ENCODE results near the gene CCDC93.
A peak's percentile ranks its signal among the peaks of the same experiment; 100 is the strongest.

CCDC93 gene, protein sequence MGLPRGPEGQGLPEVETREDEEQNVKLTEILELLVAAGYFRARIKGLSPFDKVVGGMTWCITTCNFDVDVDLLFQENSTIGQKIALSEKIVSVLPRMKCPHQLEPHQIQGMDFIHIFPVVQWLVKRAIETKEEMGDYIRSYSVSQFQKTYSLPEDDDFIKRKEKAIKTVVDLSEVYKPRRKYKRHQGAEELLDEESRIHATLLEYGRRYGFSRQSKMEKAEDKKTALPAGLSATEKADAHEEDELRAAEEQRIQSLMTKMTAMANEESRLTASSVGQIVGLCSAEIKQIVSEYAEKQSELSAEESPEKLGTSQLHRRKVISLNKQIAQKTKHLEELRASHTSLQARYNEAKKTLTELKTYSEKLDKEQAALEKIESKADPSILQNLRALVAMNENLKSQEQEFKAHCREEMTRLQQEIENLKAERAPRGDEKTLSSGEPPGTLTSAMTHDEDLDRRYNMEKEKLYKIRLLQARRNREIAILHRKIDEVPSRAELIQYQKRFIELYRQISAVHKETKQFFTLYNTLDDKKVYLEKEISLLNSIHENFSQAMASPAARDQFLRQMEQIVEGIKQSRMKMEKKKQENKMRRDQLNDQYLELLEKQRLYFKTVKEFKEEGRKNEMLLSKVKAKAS

DNA sequence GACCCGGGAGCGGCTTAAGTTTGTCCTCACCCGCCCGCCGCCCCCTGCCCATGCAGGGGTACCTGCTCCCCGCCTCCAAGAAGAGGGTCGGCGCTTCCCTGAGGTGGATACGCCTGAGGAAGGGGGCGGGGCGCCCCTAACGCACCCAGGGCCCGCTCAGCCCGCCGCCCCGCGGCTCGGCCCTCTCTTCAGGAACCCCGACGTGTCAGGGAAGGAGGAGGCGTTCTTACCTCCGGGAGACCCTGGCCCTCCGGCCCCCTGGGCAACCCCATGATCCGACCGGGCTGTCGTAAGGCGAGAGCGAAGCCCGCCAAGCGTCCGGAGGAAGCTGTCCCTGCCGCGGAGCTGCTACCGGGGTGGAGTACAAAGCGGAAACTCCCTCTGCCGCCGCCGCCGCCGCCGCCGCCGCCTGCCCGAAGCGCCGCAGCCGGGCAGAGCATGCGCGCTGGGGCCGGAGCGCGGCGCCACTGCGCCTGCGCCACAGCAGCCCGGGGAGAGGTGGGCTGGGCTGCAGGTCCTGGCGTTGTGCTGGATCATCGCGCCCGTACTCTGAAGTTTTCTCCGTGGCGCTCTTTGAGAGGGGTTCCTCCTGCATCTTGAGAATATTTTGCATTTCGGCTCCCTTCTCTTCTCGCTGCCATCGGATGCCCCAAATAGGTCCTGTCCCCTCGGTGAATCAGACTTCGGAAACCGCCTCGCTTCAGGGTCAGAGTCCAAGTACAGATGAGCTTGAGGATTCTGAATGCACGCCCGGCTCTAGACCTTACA, at the start of gene CCDC93:
CCDC93 (minus strand) TSS at position 347 of the 768 bp plus-strand sequence; CDS start at position 272, 75 bp downstream.
- peaks cover 2 to 4% of the 10 kb centered on the region in 2 experiments; a peak in 2 of 3 replicates for H3K36me3 ChIP-seq (ENCODE audit: control insufficient read depth in 2 of 2, insufficient read depth in 1 of 2, low read length in 2 of 2)
- ChIA-PET POLR2A (interaction anchor here (0.6 to 1.1 kb wide), 2 partner anchors 10 to 129 kb away, joined by 4 to 7 read pairs; no protein-coding TSS in a partner anchor), CTCF (interaction anchor here (0.7 to 1.4 kb wide), 3 partner anchors 9 to 257 kb away, joined by 3 to 8 read pairs (median 5); no protein-coding TSS in a partner anchor)
- peak within 1 kb of the TSS; percentile 89 for H3K4me3 ChIP-seq (ENCODE audit: low read depth, low read length)
- H3K4me1 ChIP-seq (ENCODE audit: control insufficient read depth, insufficient read depth, low read length), result peaks cover 7% of the 10 kb centered on the region; the same call in 1 of the 2 replicates
- no peaks in the 10 kb centered on the region for H3K9me3 ChIP-seq (ENCODE audit: control insufficient read depth, insufficient read depth, low read depth, low read length)
- H3K27ac ChIP-seq (ENCODE audit: extremely low read depth, low read depth, low read length), result peak within 1 kb of the TSS; percentile 47; the same call in 1 of the 2 replicates
- TF ChIP-seq ZNF677 (tag by site-specific recombination; IDR thresholded peaks at IDR 0.05), result no peak
- TF ChIP-seq, protein P1, sequence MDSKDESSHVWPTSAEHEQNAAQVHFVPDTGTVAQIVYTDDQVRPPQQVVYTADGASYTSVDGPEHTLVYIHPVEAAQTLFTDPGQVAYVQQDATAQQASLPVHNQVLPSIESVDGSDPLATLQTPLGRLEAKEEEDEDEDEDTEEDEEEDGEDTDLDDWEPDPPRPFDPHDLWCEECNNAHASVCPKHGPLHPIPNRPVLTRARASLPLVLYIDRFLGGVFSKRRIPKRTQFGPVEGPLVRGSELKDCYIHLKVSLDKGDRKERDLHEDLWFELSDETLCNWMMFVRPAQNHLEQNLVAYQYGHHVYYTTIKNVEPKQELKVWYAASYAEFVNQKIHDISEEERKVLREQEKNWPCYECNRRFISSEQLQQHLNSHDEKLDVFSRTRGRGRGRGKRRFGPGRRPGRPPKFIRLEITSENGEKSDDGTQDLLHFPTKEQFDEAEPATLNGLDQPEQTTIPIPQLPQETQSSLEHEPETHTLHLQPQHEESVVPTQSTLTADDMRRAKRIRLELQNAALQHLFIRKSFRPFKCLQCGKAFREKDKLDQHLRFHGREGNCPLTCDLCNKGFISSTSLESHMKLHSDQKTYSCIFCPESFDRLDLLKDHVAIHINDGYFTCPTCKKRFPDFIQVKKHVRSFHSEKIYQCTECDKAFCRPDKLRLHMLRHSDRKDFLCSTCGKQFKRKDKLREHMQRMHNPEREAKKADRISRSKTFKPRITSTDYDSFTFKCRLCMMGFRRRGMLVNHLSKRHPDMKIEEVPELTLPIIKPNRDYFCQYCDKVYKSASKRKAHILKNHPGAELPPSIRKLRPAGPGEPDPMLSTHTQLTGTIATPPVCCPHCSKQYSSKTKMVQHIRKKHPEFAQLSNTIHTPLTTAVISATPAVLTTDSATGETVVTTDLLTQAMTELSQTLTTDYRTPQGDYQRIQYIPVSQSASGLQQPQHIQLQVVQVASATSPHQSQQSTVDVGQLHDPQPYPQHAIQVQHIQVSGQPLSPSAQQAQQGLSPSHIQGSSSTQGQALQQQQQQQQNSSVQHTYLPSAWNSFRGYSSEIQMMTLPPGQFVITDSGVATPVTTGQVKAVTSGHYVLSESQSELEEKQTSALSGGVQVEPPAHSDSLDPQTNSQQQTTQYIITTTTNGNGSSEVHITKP (tag by site-specific recombination; IDR thresholded peaks at IDR 0.05), result peak; percentile 12; the same call in 1 of the 2 replicates
- peak; percentile 67 for TF ChIP-seq ZNF341 (tag by site-specific recombination; IDR thresholded peaks at IDR 0.05; ENCODE audit: low read depth)
- no peak for TF ChIP-seq ZNF19 (tag by site-specific recombination; IDR thresholded peaks at IDR 0.05; ENCODE audit: low read depth)
- peak; percentile 79 for TF ChIP-seq KLF9 (tag by site-specific recombination; IDR thresholded peaks at IDR 0.05; ENCODE audit: low read depth)
- peak; percentile 83 for TF ChIP-seq ZBTB8A (tag by site-specific recombination; IDR thresholded peaks at IDR 0.05)
- TF ChIP-seq, protein P2, sequence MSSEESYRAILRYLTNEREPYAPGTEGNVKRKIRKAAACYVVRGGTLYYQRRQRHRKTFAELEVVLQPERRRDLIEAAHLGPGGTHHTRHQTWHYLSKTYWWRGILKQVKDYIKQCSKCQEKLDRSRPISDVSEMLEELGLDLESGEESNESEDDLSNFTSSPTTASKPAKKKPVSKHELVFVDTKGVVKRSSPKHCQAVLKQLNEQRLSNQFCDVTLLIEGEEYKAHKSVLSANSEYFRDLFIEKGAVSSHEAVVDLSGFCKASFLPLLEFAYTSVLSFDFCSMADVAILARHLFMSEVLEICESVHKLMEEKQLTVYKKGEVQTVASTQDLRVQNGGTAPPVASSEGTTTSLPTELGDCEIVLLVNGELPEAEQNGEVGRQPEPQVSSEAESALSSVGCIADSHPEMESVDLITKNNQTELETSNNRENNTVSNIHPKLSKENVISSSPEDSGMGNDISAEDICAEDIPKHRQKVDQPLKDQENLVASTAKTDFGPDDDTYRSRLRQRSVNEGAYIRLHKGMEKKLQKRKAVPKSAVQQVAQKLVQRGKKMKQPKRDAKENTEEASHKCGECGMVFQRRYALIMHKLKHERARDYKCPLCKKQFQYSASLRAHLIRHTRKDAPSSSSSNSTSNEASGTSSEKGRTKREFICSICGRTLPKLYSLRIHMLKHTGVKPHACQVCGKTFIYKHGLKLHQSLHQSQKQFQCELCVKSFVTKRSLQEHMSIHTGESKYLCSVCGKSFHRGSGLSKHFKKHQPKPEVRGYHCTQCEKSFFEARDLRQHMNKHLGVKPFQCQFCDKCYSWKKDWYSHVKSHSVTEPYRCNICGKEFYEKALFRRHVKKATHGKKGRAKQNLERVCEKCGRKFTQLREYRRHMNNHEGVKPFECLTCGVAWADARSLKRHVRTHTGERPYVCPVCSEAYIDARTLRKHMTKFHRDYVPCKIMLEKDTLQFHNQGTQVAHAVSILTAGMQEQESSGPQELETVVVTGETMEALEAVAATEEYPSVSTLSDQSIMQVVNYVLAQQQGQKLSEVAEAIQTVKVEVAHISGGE (tag by site-specific recombination; conservative IDR thresholded peaks at IDR 0.05; ENCODE audit: low read depth), result peak; percentile 49; the same call in 1 of the 2 replicates
- TF ChIP-seq KLF1 (tag by site-specific recombination; IDR thresholded peaks at IDR 0.05), result 0 out of 2 replicates have a peak, but pooled peaks have one; percentile 2
- TF ChIP-seq, protein P3, sequence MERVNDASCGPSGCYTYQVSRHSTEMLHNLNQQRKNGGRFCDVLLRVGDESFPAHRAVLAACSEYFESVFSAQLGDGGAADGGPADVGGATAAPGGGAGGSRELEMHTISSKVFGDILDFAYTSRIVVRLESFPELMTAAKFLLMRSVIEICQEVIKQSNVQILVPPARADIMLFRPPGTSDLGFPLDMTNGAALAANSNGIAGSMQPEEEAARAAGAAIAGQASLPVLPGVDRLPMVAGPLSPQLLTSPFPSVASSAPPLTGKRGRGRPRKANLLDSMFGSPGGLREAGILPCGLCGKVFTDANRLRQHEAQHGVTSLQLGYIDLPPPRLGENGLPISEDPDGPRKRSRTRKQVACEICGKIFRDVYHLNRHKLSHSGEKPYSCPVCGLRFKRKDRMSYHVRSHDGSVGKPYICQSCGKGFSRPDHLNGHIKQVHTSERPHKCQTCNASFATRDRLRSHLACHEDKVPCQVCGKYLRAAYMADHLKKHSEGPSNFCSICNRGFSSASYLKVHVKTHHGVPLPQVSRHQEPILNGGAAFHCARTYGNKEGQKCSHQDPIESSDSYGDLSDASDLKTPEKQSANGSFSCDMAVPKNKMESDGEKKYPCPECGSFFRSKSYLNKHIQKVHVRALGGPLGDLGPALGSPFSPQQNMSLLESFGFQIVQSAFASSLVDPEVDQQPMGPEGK (tag by site-specific recombination; IDR thresholded peaks at IDR 0.05), result peak; percentile 10; the same call in 1 of the 2 replicates
- TF ChIP-seq, protein P4, sequence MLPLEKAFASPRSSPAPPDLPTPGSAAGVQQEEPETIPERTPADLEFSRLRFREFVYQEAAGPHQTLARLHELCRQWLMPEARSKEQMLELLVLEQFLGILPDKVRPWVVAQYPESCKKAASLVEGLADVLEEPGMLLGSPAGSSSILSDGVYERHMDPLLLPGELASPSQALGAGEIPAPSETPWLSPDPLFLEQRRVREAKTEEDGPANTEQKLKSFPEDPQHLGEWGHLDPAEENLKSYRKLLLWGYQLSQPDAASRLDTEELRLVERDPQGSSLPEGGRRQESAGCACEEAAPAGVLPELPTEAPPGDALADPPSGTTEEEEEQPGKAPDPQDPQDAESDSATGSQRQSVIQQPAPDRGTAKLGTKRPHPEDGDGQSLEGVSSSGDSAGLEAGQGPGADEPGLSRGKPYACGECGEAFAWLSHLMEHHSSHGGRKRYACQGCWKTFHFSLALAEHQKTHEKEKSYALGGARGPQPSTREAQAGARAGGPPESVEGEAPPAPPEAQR (tag by site-specific recombination; IDR thresholded peaks at IDR 0.05), result no peak
- TF ChIP-seq, protein P5, sequence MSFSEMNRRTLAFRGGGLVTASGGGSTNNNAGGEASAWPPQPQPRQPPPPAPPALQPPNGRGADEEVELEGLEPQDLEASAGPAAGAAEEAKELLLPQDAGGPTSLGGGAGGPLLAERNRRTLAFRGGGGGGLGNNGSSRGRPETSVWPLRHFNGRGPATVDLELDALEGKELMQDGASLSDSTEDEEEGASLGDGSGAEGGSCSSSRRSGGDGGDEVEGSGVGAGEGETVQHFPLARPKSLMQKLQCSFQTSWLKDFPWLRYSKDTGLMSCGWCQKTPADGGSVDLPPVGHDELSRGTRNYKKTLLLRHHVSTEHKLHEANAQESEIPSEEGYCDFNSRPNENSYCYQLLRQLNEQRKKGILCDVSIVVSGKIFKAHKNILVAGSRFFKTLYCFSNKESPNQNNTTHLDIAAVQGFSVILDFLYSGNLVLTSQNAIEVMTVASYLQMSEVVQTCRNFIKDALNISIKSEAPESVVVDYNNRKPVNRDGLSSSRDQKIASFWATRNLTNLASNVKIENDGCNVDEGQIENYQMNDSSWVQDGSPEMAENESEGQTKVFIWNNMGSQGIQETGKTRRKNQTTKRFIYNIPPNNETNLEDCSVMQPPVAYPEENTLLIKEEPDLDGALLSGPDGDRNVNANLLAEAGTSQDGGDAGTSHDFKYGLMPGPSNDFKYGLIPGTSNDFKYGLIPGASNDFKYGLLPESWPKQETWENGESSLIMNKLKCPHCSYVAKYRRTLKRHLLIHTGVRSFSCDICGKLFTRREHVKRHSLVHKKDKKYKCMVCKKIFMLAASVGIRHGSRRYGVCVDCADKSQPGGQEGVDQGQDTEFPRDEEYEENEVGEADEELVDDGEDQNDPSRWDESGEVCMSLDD (tag by site-specific recombination; IDR thresholded peaks at IDR 0.05), result 0 out of 2 replicates have a peak, but pooled peaks have one; percentile 9
- TF ChIP-seq, protein P6, sequence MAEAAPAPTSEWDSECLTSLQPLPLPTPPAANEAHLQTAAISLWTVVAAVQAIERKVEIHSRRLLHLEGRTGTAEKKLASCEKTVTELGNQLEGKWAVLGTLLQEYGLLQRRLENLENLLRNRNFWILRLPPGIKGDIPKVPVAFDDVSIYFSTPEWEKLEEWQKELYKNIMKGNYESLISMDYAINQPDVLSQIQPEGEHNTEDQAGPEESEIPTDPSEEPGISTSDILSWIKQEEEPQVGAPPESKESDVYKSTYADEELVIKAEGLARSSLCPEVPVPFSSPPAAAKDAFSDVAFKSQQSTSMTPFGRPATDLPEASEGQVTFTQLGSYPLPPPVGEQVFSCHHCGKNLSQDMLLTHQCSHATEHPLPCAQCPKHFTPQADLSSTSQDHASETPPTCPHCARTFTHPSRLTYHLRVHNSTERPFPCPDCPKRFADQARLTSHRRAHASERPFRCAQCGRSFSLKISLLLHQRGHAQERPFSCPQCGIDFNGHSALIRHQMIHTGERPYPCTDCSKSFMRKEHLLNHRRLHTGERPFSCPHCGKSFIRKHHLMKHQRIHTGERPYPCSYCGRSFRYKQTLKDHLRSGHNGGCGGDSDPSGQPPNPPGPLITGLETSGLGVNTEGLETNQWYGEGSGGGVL (tag by site-specific recombination; IDR thresholded peaks at IDR 0.05), result 0 out of 2 replicates have a peak, but pooled peaks have one; percentile 30
- TF ChIP-seq ZNF777 (tag by site-specific recombination; IDR thresholded peaks at IDR 0.05; ENCODE audit: borderline replicate concordance), result 0 out of 2 replicates have a peak, but pooled peaks have one; percentile 32
- peak; percentile 23 for TF ChIP-seq ZXDB (tag by site-specific recombination; IDR thresholded peaks at IDR 0.05)
- TF ChIP-seq ZNF335 (tag by site-specific recombination; conservative IDR thresholded peaks at IDR 0.05), result peak; percentile 67
- TF ChIP-seq SCRT1 (tag by site-specific recombination; IDR thresholded peaks at IDR 0.05; ENCODE audit: borderline replicate concordance), result no peak
- peak; percentile 37; the same call in 1 of the 2 replicates for TF ChIP-seq OSR2 (tag by site-specific recombination; IDR thresholded peaks at IDR 0.05)
